Gastroesophageal sphincter (tissue), 3 donors: ENCODE data around the gene CA9.

Experiments
- POLR2AphosphoS5 ChIP-seq: sonication (generic); formaldehyde crosslinking; IDR thresholded peaks from one replicate; pipeline ENCODE4 v1.6.1; 2017; ENCODE audit warnings: antibody characterized with exemption
- TF ChIP-seq, protein P1 (sequence below), 4 experiments: fragments of 200-600 bp in 2 of 4; fragments of 450-650 bp in 2 of 4; sonication (generic) in 1 of 4; IDR thresholded peaks; one replicate each; pipeline ENCODE4 v1.5.1; 2017 to 2019; ENCODE audit warnings: antibody characterized with exemption in 4 of 4, mild to moderate bottlenecking in 2 of 4, moderate library complexity in 2 of 4

DNA sequence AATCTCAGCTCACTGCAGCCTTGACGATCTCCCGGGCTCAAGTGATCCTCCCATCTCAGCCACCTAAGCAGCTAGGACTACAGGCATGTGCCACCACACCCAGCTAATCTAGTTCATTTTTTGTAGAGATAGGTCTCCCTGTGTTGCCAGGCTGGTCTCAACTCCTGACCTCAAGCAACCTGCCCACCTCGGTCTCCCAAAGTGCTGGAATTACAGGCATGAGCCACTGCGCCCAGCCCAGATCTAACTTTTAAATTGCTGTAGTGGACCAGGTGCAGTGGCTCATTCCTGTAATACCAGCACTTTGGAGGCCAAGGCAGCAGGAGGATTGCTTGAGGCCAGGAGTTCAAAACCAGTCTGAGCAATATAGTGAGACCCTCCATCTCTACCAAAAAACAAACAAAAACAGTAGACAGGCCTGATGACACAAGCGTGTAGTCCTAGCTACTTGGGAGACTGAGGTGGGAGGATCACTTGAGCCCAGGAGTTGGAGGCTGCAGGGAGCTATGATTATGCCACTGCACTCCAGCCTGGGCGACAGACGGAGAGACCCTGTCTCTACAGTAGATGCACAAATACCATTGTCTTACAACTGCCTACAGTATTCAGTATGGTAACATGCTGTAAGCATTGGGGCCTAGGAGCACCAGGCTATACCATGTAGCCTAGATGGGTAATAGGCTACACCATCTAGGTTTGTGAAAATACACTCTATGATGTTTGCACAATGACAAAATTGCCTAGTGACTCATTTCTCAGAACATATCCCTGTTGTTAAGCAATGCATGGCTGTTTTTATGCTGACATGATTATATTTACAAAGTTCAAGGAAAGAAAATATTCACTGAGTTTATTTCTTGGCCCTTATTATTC lies 21.5 kb upstream of the CA9 start:
- no peak for TF ChIP-seq POLR2AphosphoS5
- TF ChIP-seq, protein P1, sequence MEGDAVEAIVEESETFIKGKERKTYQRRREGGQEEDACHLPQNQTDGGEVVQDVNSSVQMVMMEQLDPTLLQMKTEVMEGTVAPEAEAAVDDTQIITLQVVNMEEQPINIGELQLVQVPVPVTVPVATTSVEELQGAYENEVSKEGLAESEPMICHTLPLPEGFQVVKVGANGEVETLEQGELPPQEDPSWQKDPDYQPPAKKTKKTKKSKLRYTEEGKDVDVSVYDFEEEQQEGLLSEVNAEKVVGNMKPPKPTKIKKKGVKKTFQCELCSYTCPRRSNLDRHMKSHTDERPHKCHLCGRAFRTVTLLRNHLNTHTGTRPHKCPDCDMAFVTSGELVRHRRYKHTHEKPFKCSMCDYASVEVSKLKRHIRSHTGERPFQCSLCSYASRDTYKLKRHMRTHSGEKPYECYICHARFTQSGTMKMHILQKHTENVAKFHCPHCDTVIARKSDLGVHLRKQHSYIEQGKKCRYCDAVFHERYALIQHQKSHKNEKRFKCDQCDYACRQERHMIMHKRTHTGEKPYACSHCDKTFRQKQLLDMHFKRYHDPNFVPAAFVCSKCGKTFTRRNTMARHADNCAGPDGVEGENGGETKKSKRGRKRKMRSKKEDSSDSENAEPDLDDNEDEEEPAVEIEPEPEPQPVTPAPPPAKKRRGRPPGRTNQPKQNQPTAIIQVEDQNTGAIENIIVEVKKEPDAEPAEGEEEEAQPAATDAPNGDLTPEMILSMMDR (IDR thresholded peaks at IDR 0.05) = no peak
